Measurements from ENCODE around the gene PTPRG. TPM values are rescaled to one million over a fixed set of nuclear protein-coding genes. Genes with fewer than 3 reads are reported as not detected.

PTPRG gene
- total RNA-seq, 1 experiment from 2014 or later, result 32.1 TPM

- no peaks in the 10 kb centered on the region for H3K9me2 ChIP-seq (ENCODE audit: insufficient read depth)
- no TSS peak for BruUV-seq (replicated peaks)
- TF ChIP-seq, protein P1, sequence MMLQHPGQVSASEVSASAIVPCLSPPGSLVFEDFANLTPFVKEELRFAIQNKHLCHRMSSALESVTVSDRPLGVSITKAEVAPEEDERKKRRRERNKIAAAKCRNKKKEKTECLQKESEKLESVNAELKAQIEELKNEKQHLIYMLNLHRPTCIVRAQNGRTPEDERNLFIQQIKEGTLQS (IDR thresholded peaks at IDR 0.05), result no peak
- no peak for TF ChIP-seq SRF (IDR thresholded peaks at IDR 0.05; ENCODE audit: low read depth)
- TF ChIP-seq TCF7L2 (IDR thresholded peaks at IDR 0.05; ENCODE audit: borderline replicate concordance, extremely low read depth, insufficient read depth, insufficient read length), result no peak
- no peak for TF ChIP-seq RAD21 (IDR thresholded peaks at IDR 0.05; ENCODE audit: low read depth)
- no peak for TF ChIP-seq CEBPB (IDR thresholded peaks at IDR 0.05; ENCODE audit: low read depth)
- ChIA-PET RAD21 (ENCODE audit: low non-redundant PET in 1 of 2, low total read pairs in 2 of 2, uncharacterized antibody in 2 of 2, unreplicated experiment in 2 of 2) (no interaction called here), POLR2A (no interaction called here), CTCF (no interaction called here)
- intact Hi-C loops (cut with micrococcal nuclease), result no loop called here
- no peaks in the 10 kb centered on the region for H3K27me3 ChIP-seq (ENCODE audit: insufficient read depth, low read length)
- no peak overlapping the region for H2AFZ ChIP-seq (ENCODE audit: low read depth, low read length, poor library complexity, severe bottlenecking)
- H3K9ac ChIP-seq (ENCODE audit: low read length), result no peak overlapping the region
- no peak for DNase-seq (ENCODE audit: low read depth, low spot score)
- H3K79me2 ChIP-seq (ENCODE audit: insufficient read depth, low read length), result peaks cover 7% of the 10 kb centered on the region; the same call in 1 of the 2 replicates
- no peak overlapping the region for H3K4me3 ChIP-seq (replicated peaks in 1 of 2; ENCODE audit: low read depth in 1 of 2, low read length in 2 of 2)
- H3K4me2 ChIP-seq (ENCODE audit: low read length), result no peak overlapping the region
- H3K9me3 ChIP-seq (ENCODE audit: control insufficient read depth in 1 of 2, insufficient read depth in 1 of 2, low read depth in 1 of 2, low read length in 2 of 2), result no peaks in the 10 kb centered on the region
- H4K20me1 ChIP-seq (ENCODE audit: insufficient read depth), result no peaks in the 10 kb centered on the region
- no peak overlapping the region for H3K27ac ChIP-seq (ENCODE audit: low read depth, low read length)
- ATAC-seq, result no peak
- no peaks in the 10 kb centered on the region for H3K36me3 ChIP-seq (ENCODE audit: control insufficient read depth in 1 of 2, insufficient read depth in 2 of 2, low read length in 2 of 2)
- H3K4me1 ChIP-seq (ENCODE audit: control insufficient read depth in 1 of 2, insufficient read depth in 2 of 2, low read length in 2 of 2), result no peaks in the 10 kb centered on the region
These were observed 56.9 kb downstream of the PTPRG start for GRCh38 chr3:61618231-61618630.

DNA sequence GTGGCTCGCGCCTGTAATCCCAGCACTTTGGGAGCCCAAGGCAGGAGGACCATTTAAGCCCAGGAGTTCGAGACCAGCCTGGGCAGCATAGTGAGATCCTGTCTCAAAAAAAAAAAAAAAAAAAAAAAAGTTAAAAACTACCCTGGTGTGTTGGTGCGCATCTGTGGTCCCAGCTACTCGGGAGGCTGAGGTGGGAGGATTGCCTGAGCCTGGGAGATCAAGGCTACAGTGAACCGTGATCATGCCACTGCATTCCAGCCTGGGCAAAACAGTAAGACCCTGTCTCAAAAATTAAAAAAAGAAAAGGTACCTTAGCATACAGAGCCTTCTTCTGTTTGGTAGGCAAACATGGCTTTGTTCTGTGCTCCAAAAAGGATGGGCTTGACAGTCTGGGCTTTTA lies 57.5 kb downstream of the PTPRG start:
- ATAC-seq (no peak), DNase-seq (ENCODE audit: low read depth, low spot score) (no peak)
- TF ChIP-seq CBX3 (IDR thresholded peaks at IDR 0.05; ENCODE audit: low read depth) (no peak), SP1 (IDR thresholded peaks at IDR 0.05; ENCODE audit: low read depth) (no peak), JUND (IDR thresholded peaks at IDR 0.05) (no peak)
- Histone ChIP-seq H3K4me1 (ENCODE audit: control insufficient read depth in 1 of 2, insufficient read depth in 2 of 2, low read length in 2 of 2) (no peaks in the 10 kb centered on the region), H2AFZ (ENCODE audit: low read depth, low read length, poor library complexity, severe bottlenecking) (no peak overlapping the region), H3K79me2 (ENCODE audit: insufficient read depth, low read length) (peaks cover 3% of the 10 kb centered on the region; the same call in 1 of the 2 replicates), H3K4me2 (ENCODE audit: low read length) (no peak overlapping the region), H4K20me1 (ENCODE audit: insufficient read depth) (no peaks in the 10 kb centered on the region), H3K9me2 (ENCODE audit: insufficient read depth) (no peaks in the 10 kb centered on the region), H3K9ac (ENCODE audit: low read length) (no peak overlapping the region), H3K9me3 (ENCODE audit: control insufficient read depth in 1 of 2, insufficient read depth in 1 of 2, low read depth in 1 of 2, low read length in 2 of 2) (no peaks in the 10 kb centered on the region), H3K27me3 (ENCODE audit: insufficient read depth, low read length) (no peaks in the 10 kb centered on the region), H3K4me3 (replicated peaks in 1 of 2; ENCODE audit: low read depth in 1 of 2, low read length in 2 of 2) (no peak overlapping the region), H3K36me3 (ENCODE audit: control insufficient read depth in 1 of 2, insufficient read depth in 2 of 2, low read length in 2 of 2) (no peaks in the 10 kb centered on the region), H3K27ac (ENCODE audit: low read depth, low read length) (no peak overlapping the region)
- ChIA-PET POLR2A (no interaction called here), CTCF (no interaction called here), RAD21 (ENCODE audit: low non-redundant PET in 1 of 2, low total read pairs in 2 of 2, uncharacterized antibody in 2 of 2, unreplicated experiment in 2 of 2) (no interaction called here)
- intact Hi-C loops (cut with micrococcal nuclease), result no loop called here
- no TSS peak for BruUV-seq (replicated peaks)
